Left lung (tissue), 10 donors: ENCODE measurements around the gene C1GALT1C1L. TPM values are rescaled to one million over a fixed set of nuclear protein-coding genes. Genes with fewer than 3 reads are reported as not detected.
"Not testable (repeated sequence)": the region's sequence is repeated elsewhere in the genome, so short reads cannot be mapped to it uniquely, and the experiment has no call there.

Experiments
- ATAC-seq: fragments of 200-7000 bp; cut with Tn5 transposase; one replicate; pipeline ENCODE4 v1.9.1; 2020; ENCODE audit warnings: moderate library complexity
- DNase-seq, 4 donors: peaks; one replicate each; pipeline ENCODE4 v3.0.0-alpha.2; 2013 to 2020
- H3K27ac ChIP-seq, 2 donors: fragments of 200-600 bp; sonication (generic) in 1 of 2; one replicate each; pipeline versions ENCODE4 v1.5.0 to v1.8.0; 2020 to 2021
- H3K27me3 ChIP-seq, 2 donors: fragments of 200-600 bp; sonication (generic) in 1 of 2; one replicate each; pipeline versions ENCODE4 v1.5.0 to v1.8.0; 2020 to 2021
- H3K36me3 ChIP-seq, 2 donors: fragments of 200-600 bp; sonication (generic) in 1 of 2; one replicate each; pipeline versions ENCODE4 v1.5.0 to v1.8.0; 2020 to 2021
- H3K4me1 ChIP-seq, 2 donors: fragments of 200-600 bp; one replicate each; pipeline ENCODE4 v1.8.0; 2021
- H3K4me3 ChIP-seq, 2 donors: fragments of 200-600 bp; sonication (generic) in 1 of 2; one replicate each; pipeline versions ENCODE4 v1.5.0 to v1.8.0; 2020 to 2021; ENCODE audit warnings: mild to moderate bottlenecking in 1 of 2
- H3K9me3 ChIP-seq, 2 donors: fragments of 200-600 bp; sonication (generic) in 1 of 2; one replicate each; pipeline versions ENCODE4 v1.5.0 to v1.8.0; 2020 to 2021
- intact Hi-C, 2 donors: fragments of 100-400 bp; cut with DNase I; formaldehyde crosslinking; loops; one replicate each; pipeline versions ENCODE4 v1.11.2 to v1.14.2; 2022
- polyA plus RNA-seq, 6 donors: library from polyadenylated mRNA; unstranded; fragments of 120-200 nt; gene quantifications; one replicate each; pipeline ENCODE4 v1.2.1, GENCODE V29; 2013; ENCODE audit not compliant: insufficient read length in 6 of 6
- total RNA-seq, 2 donors: library from RNA; stranded (reverse); fragmentation: NEBNext Ultra II Directional; extraction: Animal tissue kit (Norgen Biotek cat#: 25700); gene quantifications; one replicate each; pipeline ENCODE4 v1.2.1, GENCODE V29; 2021
- TF ChIP-seq, protein P1 (sequence below), 2 donors: fragments of 200-600 bp; sonication (generic) in 1 of 2; IDR thresholded peaks; one replicate each; pipeline versions ENCODE4 v1.5.0 to v1.8.0; 2021; ENCODE audit warnings: antibody characterized with exemption in 2 of 2
- donor health status: DM: no; HTN: yes; CAD: no.
- donor health status: DM: no; HTN: no; CAD: no.

The C1GALT1C1L gene
- total and polyA plus RNA-seq, 8 donors: 0.39 to 2.4 (median 1.8) TPM

DNA sequence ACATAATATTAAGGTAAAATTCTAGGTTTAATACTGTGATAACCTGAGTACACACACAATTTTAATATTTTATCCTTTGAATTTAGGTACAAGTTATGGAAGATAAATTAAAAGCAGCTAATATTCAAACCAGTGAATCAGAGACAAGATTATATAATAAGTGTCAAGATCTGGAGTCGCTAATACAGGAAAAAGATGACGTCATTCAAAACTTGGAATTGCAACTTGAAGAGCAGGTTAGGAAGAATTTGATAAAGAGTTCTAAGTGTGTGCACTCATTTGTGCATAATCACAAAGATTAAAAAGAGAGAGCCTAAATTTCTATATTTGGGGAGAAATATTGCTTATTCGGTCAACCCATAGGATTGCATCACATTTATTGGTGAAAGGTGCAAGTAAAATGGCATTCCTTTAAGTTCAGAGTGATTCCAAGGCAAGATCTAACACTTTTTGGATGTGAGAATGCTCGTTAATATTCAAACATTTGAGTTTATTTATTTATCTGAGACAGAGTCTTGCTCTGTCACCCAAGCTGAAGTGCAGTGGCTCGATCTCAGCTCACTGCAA lies 16.3 kb upstream of the C1GALT1C1L start:
- H3K4me3 ChIP-seq: no peak overlapping the region
- no peaks in the 10 kb centered on the region for H3K9me3 ChIP-seq
- H3K27me3 ChIP-seq: no peaks in the 10 kb centered on the region
- DNase-seq (no peak), ATAC-seq (no peak)
- TF ChIP-seq, protein P1, sequence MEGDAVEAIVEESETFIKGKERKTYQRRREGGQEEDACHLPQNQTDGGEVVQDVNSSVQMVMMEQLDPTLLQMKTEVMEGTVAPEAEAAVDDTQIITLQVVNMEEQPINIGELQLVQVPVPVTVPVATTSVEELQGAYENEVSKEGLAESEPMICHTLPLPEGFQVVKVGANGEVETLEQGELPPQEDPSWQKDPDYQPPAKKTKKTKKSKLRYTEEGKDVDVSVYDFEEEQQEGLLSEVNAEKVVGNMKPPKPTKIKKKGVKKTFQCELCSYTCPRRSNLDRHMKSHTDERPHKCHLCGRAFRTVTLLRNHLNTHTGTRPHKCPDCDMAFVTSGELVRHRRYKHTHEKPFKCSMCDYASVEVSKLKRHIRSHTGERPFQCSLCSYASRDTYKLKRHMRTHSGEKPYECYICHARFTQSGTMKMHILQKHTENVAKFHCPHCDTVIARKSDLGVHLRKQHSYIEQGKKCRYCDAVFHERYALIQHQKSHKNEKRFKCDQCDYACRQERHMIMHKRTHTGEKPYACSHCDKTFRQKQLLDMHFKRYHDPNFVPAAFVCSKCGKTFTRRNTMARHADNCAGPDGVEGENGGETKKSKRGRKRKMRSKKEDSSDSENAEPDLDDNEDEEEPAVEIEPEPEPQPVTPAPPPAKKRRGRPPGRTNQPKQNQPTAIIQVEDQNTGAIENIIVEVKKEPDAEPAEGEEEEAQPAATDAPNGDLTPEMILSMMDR (IDR thresholded peaks at IDR 0.05): no peak
- intact Hi-C loops: no loop called here
- H3K4me1 ChIP-seq: no peaks in the 10 kb centered on the region
- H3K27ac ChIP-seq: no peak overlapping the region
- H3K36me3 ChIP-seq: no peaks in the 10 kb centered on the region

GRCh38 chr2:43689999-43690398 lies 13.8 kb upstream of the C1GALT1C1L start:
- intact Hi-C loops: no loop called here

DNA sequence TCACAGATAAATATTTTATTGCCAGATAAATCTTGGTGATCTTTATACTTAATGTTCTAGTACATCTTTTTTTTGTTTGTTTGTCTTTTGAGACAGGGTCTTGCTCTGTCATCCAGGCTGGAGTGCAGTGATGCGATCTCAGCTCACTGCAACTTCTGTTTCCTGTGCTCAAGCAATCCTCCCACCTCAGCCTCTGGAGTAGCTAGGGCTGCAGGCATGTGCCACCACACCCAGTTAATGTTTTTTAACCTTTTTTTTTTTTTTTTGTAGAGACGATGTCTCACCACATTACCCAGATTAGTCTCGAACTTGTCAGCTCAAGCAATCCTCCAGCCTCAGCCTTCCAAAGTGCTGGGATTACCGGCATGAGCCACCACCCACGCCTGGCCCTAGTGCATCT lies 9.1 kb upstream of the C1GALT1C1L start:
- Histone ChIP-seq H3K9me3 (no peaks in the 10 kb centered on the region), H3K27ac (no peak overlapping the region), H3K36me3 (no peaks in the 10 kb centered on the region), H3K4me1 (no peaks in the 10 kb centered on the region), H3K4me3 (no peak overlapping the region), H3K27me3 (no peaks in the 10 kb centered on the region)
- no peak for DNase-seq
- TF ChIP-seq, protein P1 (IDR thresholded peaks at IDR 0.05): no peak
- intact Hi-C loops: no loop called here
- no peak for ATAC-seq

More at GRCh38 chr2:43689999-43690398, 13.8 kb upstream of the C1GALT1C1L start:
- Histone ChIP-seq H3K4me3 (no peak overlapping the region), H3K27ac (no peak overlapping the region), H3K4me1 (no peaks in the 10 kb centered on the region), H3K27me3 (no peaks in the 10 kb centered on the region), H3K36me3 (no peaks in the 10 kb centered on the region), H3K9me3 (no peaks in the 10 kb centered on the region)
- TF ChIP-seq, protein P1 (IDR thresholded peaks at IDR 0.05): no peak
- DNase-seq: no peak
- ATAC-seq: no peak

DNA sequence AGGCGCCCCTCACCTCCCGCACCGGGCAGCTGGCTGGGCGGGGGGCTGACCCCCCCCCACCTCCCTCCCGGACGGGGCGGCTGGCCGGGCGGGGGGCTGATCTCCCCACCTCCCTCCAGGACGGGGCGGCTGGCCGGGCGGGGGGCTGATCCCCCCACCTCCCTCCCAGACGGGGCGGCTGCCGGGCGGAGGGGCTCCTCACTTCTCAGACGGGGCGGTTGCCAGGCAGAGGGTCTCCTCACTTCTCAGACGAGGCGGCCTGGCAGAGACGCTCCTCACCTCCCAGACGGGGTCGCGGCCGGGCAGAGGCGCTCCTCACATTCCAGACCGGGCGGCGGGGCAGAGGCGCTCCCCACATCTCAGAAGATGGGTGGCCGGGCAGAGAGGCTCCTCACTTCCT lies 1.6 kb upstream of the C1GALT1C1L start:
- H3K4me3 ChIP-seq, H3K9me3 ChIP-seq, DNase-seq, ATAC-seq, H3K27ac ChIP-seq, intact Hi-C loops, H3K4me1 ChIP-seq, H3K36me3 ChIP-seq: not testable (repeated sequence)
- H3K27me3 ChIP-seq: peaks cover 0 to 12% of the 10 kb centered on the region in 2 donors

GRCh38 chr2:43675646-43676321 lies 445 bp downstream of the C1GALT1C1L start:
- TF ChIP-seq, protein P1 (IDR thresholded peaks at IDR 0.05): no peak
- Histone ChIP-seq H3K36me3 (no peaks in the 10 kb centered on the region), H3K27ac (no peak overlapping the region), H3K27me3 (peaks cover 0 to 12% of the 10 kb centered on the region in 2 donors), H3K4me1 (no peaks in the 10 kb centered on the region), H3K4me3 (peak overlapping the region; percentile 19 to 41), H3K9me3 (no peaks in the 10 kb centered on the region)
- DNase-seq (no peak), ATAC-seq (no peak)
- intact Hi-C loops: no loop called here
